ENCODE results near the gene TBC1D4. TPM values are rescaled to one million over a fixed set of nuclear protein-coding genes. Genes with fewer than 3 reads are reported as not detected.

Gene TBC1D4
- polyA plus RNA-seq, 1 of the 3 experiments (the other 2 are of a cell fraction): 8.8 TPM

GRCh38 chr13:75364131-75364713 is 117.7 kb downstream of the TBC1D4 start:
- Histone ChIP-seq H3K9ac (no peak overlapping the region), H3K4me2 (no peak overlapping the region), H4K20me1 (ENCODE audit: insufficient read depth) (no peaks in the 10 kb centered on the region; the same call in 1 of the 2 replicates), H3K9me3 (no peaks in the 10 kb centered on the region), H3K27ac (ENCODE audit: low read depth in 2 of 2, low read length in 1 of 2) (peak overlapping the region in 1 of 2 experiments; percentile 49; a peak in 1 of 4 replicates), H2AFZ (ENCODE audit: low read depth) (no peak overlapping the region), H3K4me1 (ENCODE audit: control insufficient read depth in 1 of 2, insufficient read depth in 2 of 2, low read depth in 1 of 2, low read length in 1 of 2) (peaks cover 0 to 23% of the 10 kb centered on the region in 2 experiments; a peak in 3 of 4 replicates), H3K79me2 (ENCODE audit: insufficient read depth) (peaks cover 11% of the 10 kb centered on the region), H3K36me3 (replicated peaks in 1 of 2; ENCODE audit: control insufficient read depth in 1 of 2, insufficient read depth in 2 of 2, low read length in 1 of 2) (no peaks in the 10 kb centered on the region), H3K27me3 (ENCODE audit: insufficient read depth) (no peaks in the 10 kb centered on the region), H3F3A (replicated peaks; ENCODE audit: insufficient read depth) (peaks cover 31% of the 10 kb centered on the region), H3K4me3 (ENCODE audit: low read depth in 2 of 2, low read length in 1 of 2) (no peak overlapping the region), H3K9me2 (no peaks in the 10 kb centered on the region)
- TF ChIP-seq RFX5 (IDR thresholded peaks at IDR 0.05; ENCODE audit: low read length) (no peak), CTCF (IDR thresholded peaks at IDR 0.05) (peak; percentile 25; the same call in 1 of the 2 replicates)
- CTCF ChIA-PET: interaction anchor here (2.2 kb wide), 1 partner anchor 8 kb away, joined by 7 read pairs; no protein-coding TSS in a partner anchor
- POLR2A ChIA-PET: no interaction called here
- DNase-seq: no peak
- WGBS (ENCODE audit: low lambda C conversion rate): 97% methylated on average over 3 of the region's 3 CpGs

- Histone ChIP-seq H3K9ac (no peak overlapping the region), H3K9me3 (no peaks in the 10 kb centered on the region), H3K27me3 (ENCODE audit: insufficient read depth) (no peaks in the 10 kb centered on the region), H3K4me2 (no peak overlapping the region), H3K4me3 (ENCODE audit: low read depth in 2 of 2, low read length in 1 of 2) (no peak overlapping the region), H3K9me2 (no peaks in the 10 kb centered on the region), H3F3A (replicated peaks; ENCODE audit: insufficient read depth) (peaks cover 36% of the 10 kb centered on the region), H4K20me1 (ENCODE audit: insufficient read depth) (no peaks in the 10 kb centered on the region; the same call in 1 of the 2 replicates), H3K27ac (ENCODE audit: low read depth in 2 of 2, low read length in 1 of 2) (no peak overlapping the region), H3K36me3 (replicated peaks in 1 of 2; ENCODE audit: control insufficient read depth in 1 of 2, insufficient read depth in 2 of 2, low read length in 1 of 2) (no peaks in the 10 kb centered on the region), H3K79me2 (ENCODE audit: insufficient read depth) (peaks cover 11% of the 10 kb centered on the region), H3K4me1 (ENCODE audit: control insufficient read depth in 1 of 2, insufficient read depth in 2 of 2, low read depth in 1 of 2, low read length in 1 of 2) (peaks cover 0 to 25% of the 10 kb centered on the region in 2 experiments; a peak in 3 of 4 replicates), H2AFZ (ENCODE audit: low read depth) (no peak overlapping the region)
- TF ChIP-seq SMC3 (IDR thresholded peaks at IDR 0.05; ENCODE audit: low read depth, low read length) (no peak), ELF1 (IDR thresholded peaks at IDR 0.05) (no peak), EP300 (IDR thresholded peaks at IDR 0.05; ENCODE audit: borderline replicate concordance in 1 of 2, low read depth in 1 of 2, low read length in 1 of 2) (no peak), PBX3 (IDR thresholded peaks at IDR 0.05) (no peak), CTCF (IDR thresholded peaks at IDR 0.05) (no peak), TAF1 (IDR thresholded peaks at IDR 0.05; ENCODE audit: borderline replicate concordance, low read depth, low read length) (no peak)
- ChIA-PET CTCF (interaction anchor here (0.7 to 2.2 kb wide), 3 partner anchors 9 to 724 kb away, joined by 3 to 7 read pairs (median 3); partner anchors contain the start of gene TBC1D4), POLR2A (no interaction called here)
- no peak for DNase-seq
- WGBS (ENCODE audit: low lambda C conversion rate): 98% methylated on average over 3 of the region's 3 CpGs
Measured at GRCh38 chr13:75363371-75363770, 118.6 kb downstream of the TBC1D4 start.

Measured in SK-N-SH (cell line).